HEK293 (cell line): Measurements from ENCODE around the gene TXNL1.

Experiments
- CTCF ChIA-PET: fragments of 350-600 bp; formaldehyde crosslinking; extraction: SDS; loops from one replicate; lab custom pipeline; 2021; ENCODE audit warnings: antibody characterized with exemption; lab: Yijun Ruan, JAX
- POLR2A ChIA-PET: fragments of 300-600 bp; formaldehyde crosslinking; extraction: SDS; loops from one replicate; lab custom pipeline; 2020; ENCODE audit warnings: antibody characterized with exemption, inconsistent platforms; lab: Yijun Ruan, JAX
- H3K27ac ChIP-seq: fragments of 200-500 bp; sonication (Bioruptor generic); 2 replicates; pipeline ENCODE4 v1.5.1; 2014; ENCODE audit warnings: low read depth, low read length, control low read depth, inconsistent platforms; ENCODE audit errors: extremely low read depth
- H3K36me3 ChIP-seq, 2 experiments: fragments of 200-500 bp in 1 of 2; sonication (Bioruptor generic) in 1 of 2; 1 replicate in 1 of 2; 2 replicates in 1 of 2; pipeline ENCODE4 v1.5.1; 2014 to 2017; ENCODE audit warnings: inconsistent platforms in 2 of 2, low read length in 2 of 2; ENCODE audit not compliant: control insufficient read depth in 2 of 2, insufficient read depth in 1 of 2
- H3K4me1 ChIP-seq: fragments of 200-500 bp; sonication (Bioruptor generic); 2 replicates; pipeline ENCODE4 v1.5.1; 2014; ENCODE audit warnings: mild to moderate bottlenecking, low read length, inconsistent platforms; ENCODE audit not compliant: control insufficient read depth, insufficient read depth
- H3K4me3 ChIP-seq: 2 replicates; pipeline ENCODE4 v1.5.1; 2011; ENCODE audit warnings: low read depth, mild to moderate bottlenecking, control low read depth, low read length, moderate library complexity
- H3K9me3 ChIP-seq: fragments of 200-500 bp; sonication (Bioruptor generic); 2 replicates; pipeline ENCODE4 v1.5.1; 2014; ENCODE audit warnings: low read depth, low read length, inconsistent platforms; ENCODE audit not compliant: control insufficient read depth, insufficient read depth
- EGR2 ChIP-seq: fragments of 450-650 bp; formaldehyde crosslinking; IDR thresholded peaks from 2 replicates; pipeline ENCODE4 v1.5.1; 2016; ENCODE audit warnings: low read depth, missing biosample characterization, missing genetic modification characterization
- KLF10 ChIP-seq: fragments of 450-650 bp; IDR thresholded peaks from 2 replicates; pipeline ENCODE4 v1.5.1; 2018; ENCODE audit warnings: missing biosample characterization, mild to moderate bottlenecking, missing genetic modification characterization
- MZF1 ChIP-seq: fragments of 450-650 bp; formaldehyde crosslinking; IDR thresholded peaks from 2 replicates; pipeline ENCODE4 v1.5.1; 2017; ENCODE audit warnings: missing biosample characterization, missing genetic modification characterization, borderline replicate concordance
- PRDM6 ChIP-seq: fragments of 450-650 bp; formaldehyde crosslinking; IDR thresholded peaks from 2 replicates; pipeline ENCODE4 v1.5.1; 2017; ENCODE audit warnings: missing biosample characterization, missing genetic modification characterization
- REPIN1 ChIP-seq: fragments of 450-650 bp; formaldehyde crosslinking; IDR thresholded peaks from 2 replicates; pipeline ENCODE4 v1.5.1; 2017; ENCODE audit warnings: missing biosample characterization, missing genetic modification characterization, low read depth
- SCRT1 ChIP-seq: fragments of 450-650 bp; formaldehyde crosslinking; IDR thresholded peaks from 2 replicates; pipeline ENCODE4 v1.5.1; 2016; ENCODE audit warnings: missing biosample characterization, missing genetic modification characterization, borderline replicate concordance
- TSHZ1 ChIP-seq: fragments of 450-650 bp; formaldehyde crosslinking; IDR thresholded peaks from 2 replicates; pipeline ENCODE4 v1.5.1; 2016; ENCODE audit warnings: missing biosample characterization, missing genetic modification characterization, borderline replicate concordance
- ZBTB48 ChIP-seq: fragments of 450-650 bp; formaldehyde crosslinking; IDR thresholded peaks from 2 replicates; pipeline ENCODE4 v1.5.1; 2016; ENCODE audit warnings: missing biosample characterization, missing genetic modification characterization
- ZFP69B ChIP-seq: fragments of 450-650 bp; formaldehyde crosslinking; IDR thresholded peaks from 2 replicates; pipeline ENCODE4 v1.5.1; 2016; ENCODE audit warnings: missing biosample characterization, missing genetic modification characterization
- ZNF112 ChIP-seq: fragments of 450-650 bp; formaldehyde crosslinking; IDR thresholded peaks from 2 replicates; pipeline ENCODE4 v1.5.0; 2017; ENCODE audit warnings: missing biosample characterization, missing genetic modification characterization
- ZNF114 ChIP-seq: fragments of 450-650 bp; formaldehyde crosslinking; IDR thresholded peaks from 2 replicates; pipeline ENCODE4 v1.5.0; 2017; ENCODE audit warnings: missing biosample characterization, missing genetic modification characterization
- ZNF155 ChIP-seq: fragments of 450-650 bp; formaldehyde crosslinking; IDR thresholded peaks from 2 replicates; pipeline ENCODE4 v1.5.1; 2016; ENCODE audit warnings: missing biosample characterization, missing genetic modification characterization
- ZNF169 ChIP-seq: fragments of 450-650 bp; formaldehyde crosslinking; IDR thresholded peaks from 2 replicates; pipeline ENCODE4 v1.5.1; 2016; ENCODE audit warnings: missing biosample characterization, missing genetic modification characterization
- ZNF2 ChIP-seq: fragments of 450-650 bp; formaldehyde crosslinking; IDR thresholded peaks from 2 replicates; pipeline ENCODE4 v1.5.1; 2016; ENCODE audit warnings: missing biosample characterization, missing genetic modification characterization
- ZNF23 ChIP-seq: fragments of 450-650 bp; formaldehyde crosslinking; IDR thresholded peaks from 2 replicates; pipeline ENCODE4 v1.5.1; 2016; ENCODE audit warnings: missing biosample characterization, missing genetic modification characterization, borderline replicate concordance
- ZNF26 ChIP-seq: fragments of 450-650 bp; formaldehyde crosslinking; IDR thresholded peaks from 2 replicates; pipeline ENCODE4 v1.5.1; 2016; ENCODE audit warnings: missing biosample characterization, missing genetic modification characterization
- ZNF362 ChIP-seq: fragments of 450-650 bp; formaldehyde crosslinking; IDR thresholded peaks from 2 replicates; pipeline ENCODE4 v1.5.1; 2016; ENCODE audit warnings: missing biosample characterization, missing genetic modification characterization
- ZNF514 ChIP-seq: fragments of 450-650 bp; formaldehyde crosslinking; IDR thresholded peaks from 2 replicates; pipeline ENCODE4 v1.5.1; 2016; ENCODE audit warnings: missing biosample characterization, missing genetic modification characterization
- ZNF529 ChIP-seq: fragments of 450-650 bp; formaldehyde crosslinking; IDR thresholded peaks from 2 replicates; pipeline ENCODE4 v1.5.1; 2017; ENCODE audit warnings: missing genetic modification characterization, missing biosample characterization; ENCODE audit not compliant: insufficient replicate concordance
- ZNF600 ChIP-seq: fragments of 450-650 bp; formaldehyde crosslinking; IDR thresholded peaks from 2 replicates; pipeline ENCODE4 v1.5.1; 2016; ENCODE audit warnings: missing biosample characterization, missing genetic modification characterization
- ZNF639 ChIP-seq: fragments of 450-650 bp; formaldehyde crosslinking; IDR thresholded peaks from 2 replicates; pipeline ENCODE4 v1.5.1; 2016; ENCODE audit warnings: missing biosample characterization, missing genetic modification characterization
- ZNF660 ChIP-seq: fragments of 450-650 bp; IDR thresholded peaks from 2 replicates; pipeline ENCODE4 v1.5.1; 2018; ENCODE audit warnings: missing biosample characterization, mild to moderate bottlenecking, missing genetic modification characterization
- ZNF670 ChIP-seq: fragments of 450-650 bp; formaldehyde crosslinking; IDR thresholded peaks from 2 replicates; pipeline ENCODE4 v1.5.1; 2016; ENCODE audit warnings: missing biosample characterization, missing genetic modification characterization, low read depth
- ZNF677 ChIP-seq: fragments of 450-650 bp; IDR thresholded peaks from 2 replicates; pipeline ENCODE4 v1.5.0; 2018; ENCODE audit warnings: missing biosample characterization, mild to moderate bottlenecking, missing genetic modification characterization, moderate library complexity

TXNL1 gene

GRCh38 chr18:56649996-56650395 lies 11.6 kb upstream of the TXNL1 start:
- Histone ChIP-seq H3K4me1 (no peaks in the 10 kb centered on the region), H3K4me3 (no peak overlapping the region), H3K9me3 (no peaks in the 10 kb centered on the region), H3K36me3 (no peaks in the 10 kb centered on the region; a peak in 1 of 3 replicates), H3K27ac (no peak overlapping the region)
- CTCF ChIA-PET, result interaction anchor here (0.6 to 1.9 kb wide), 4 partner anchors 8 to 197 kb away, joined by 3 to 5 read pairs (median 4); no protein-coding TSS in a partner anchor
- TF ChIP-seq ZNF600 (tag by site-specific recombination) (no peak), ZNF114 (no peak), ZNF677 (tag by site-specific recombination) (no peak), PRDM6 (tag by site-specific recombination) (no peak), MZF1 (tag by site-specific recombination) (no peak), ZBTB48 (no peak), ZNF112 (tag by site-specific recombination) (no peak)
- POLR2A ChIA-PET, result interaction anchor here (2.8 kb wide), 1 partner anchor 10 kb away, joined by 40 read pairs; the partner anchor contains the start of gene TXNL1

- ChIA-PET CTCF (interaction anchor here (0.6 kb wide), 1 partner anchor 982 kb away, joined by 3 read pairs; no protein-coding TSS in a partner anchor), POLR2A (no interaction called here)
- no peak for TF ChIP-seq ZNF362 (tag by site-specific recombination)
- TF ChIP-seq ZNF514 (tag by site-specific recombination), result no peak
- TF ChIP-seq ZFP69B (tag by site-specific recombination), result no peak
- TF ChIP-seq TSHZ1 (tag by site-specific recombination), result no peak
- no peak for TF ChIP-seq ZNF169 (tag by site-specific recombination)
- TF ChIP-seq ZNF26, result no peak
- no peak for TF ChIP-seq ZNF660 (tag by site-specific recombination)
- no peak for TF ChIP-seq ZNF639
- TF ChIP-seq EGR2 (tag by site-specific recombination), result no peak
- no peak for TF ChIP-seq ZNF529
- no peak for TF ChIP-seq ZNF2 (tag by site-specific recombination)
- no peak for TF ChIP-seq ZNF670 (tag by site-specific recombination)
- no peak for TF ChIP-seq KLF10 (tag by site-specific recombination)
- TF ChIP-seq SCRT1 (tag by site-specific recombination), result no peak
- TF ChIP-seq ZNF155 (tag by site-specific recombination), result no peak
- TF ChIP-seq REPIN1 (tag by site-specific recombination), result no peak
- TF ChIP-seq ZNF23, result no peak
Measured at GRCh38 chr18:56647951-56648893, 9.8 kb upstream of the TXNL1 start.

More at GRCh38 chr18:56647951-56648893, 9.8 kb upstream of the TXNL1 start:
- Histone ChIP-seq H3K4me1 (no peaks in the 10 kb centered on the region), H3K9me3 (no peaks in the 10 kb centered on the region), H3K36me3 (no peaks in the 10 kb centered on the region; a peak in 1 of 3 replicates), H3K27ac (no peak overlapping the region), H3K4me3 (no peak overlapping the region)
